Stimulated activated CD4-positive, alpha-beta T cell treated with anti-CD3 and anti-CD28 coated beads, Interleukin-12 subunit alpha, Interleukin-12 subunit beta, amount 100 ng/mL, for 24 hours (primary cell): ENCODE data around the gene SIPA1.
"Not testable (repeated sequence)": the region's sequence is repeated elsewhere in the genome, so short reads cannot be mapped to it uniquely, and the experiment has no call there.

Experiments used
- DNase-seq, 2 experiments: peaks; one replicate each; pipeline ENCODE4 v3.0.0-alpha.2; 2020; ENCODE audit warnings: low read depth in 2 of 2

SIPA1 gene

DNA sequence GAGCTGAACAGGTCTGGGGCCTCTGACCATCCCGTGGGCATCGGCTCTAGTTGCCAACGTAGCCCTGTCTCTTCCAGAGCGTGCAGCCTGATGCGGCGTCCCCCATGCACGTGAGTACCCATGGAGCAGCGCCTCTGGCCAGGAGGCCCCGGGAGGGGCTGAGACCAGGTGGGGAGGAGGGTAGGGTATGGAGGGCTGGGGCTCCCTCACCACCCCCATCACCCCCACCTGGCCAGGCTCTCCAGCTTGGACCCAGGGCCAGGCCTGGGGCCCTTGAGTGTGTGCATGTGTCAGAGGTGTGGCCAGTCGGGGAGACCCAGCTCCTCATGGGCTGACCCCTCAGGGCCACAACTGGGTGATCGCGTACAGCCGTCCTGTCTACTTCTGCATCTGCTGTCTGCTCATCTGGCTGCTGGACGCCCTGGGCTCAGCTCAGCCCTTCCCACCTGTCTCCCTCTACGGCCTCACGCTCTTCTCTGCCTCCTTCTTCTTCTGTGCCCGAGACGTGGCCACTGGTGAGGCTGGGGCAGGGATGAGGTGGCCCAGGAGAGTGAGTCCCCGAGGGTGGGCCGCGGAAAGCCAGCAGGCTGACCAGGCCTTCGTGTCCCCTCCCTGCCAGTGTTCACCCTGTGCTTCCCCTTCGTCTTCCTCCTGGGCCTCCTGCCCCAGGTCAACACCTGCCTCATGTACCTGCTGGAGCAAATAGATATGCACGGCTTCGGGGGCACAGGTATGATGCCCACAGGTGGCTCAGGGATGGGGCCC, 13.9 kb upstream of the SIPA1 start:
- no peak for DNase-seq

DNA sequence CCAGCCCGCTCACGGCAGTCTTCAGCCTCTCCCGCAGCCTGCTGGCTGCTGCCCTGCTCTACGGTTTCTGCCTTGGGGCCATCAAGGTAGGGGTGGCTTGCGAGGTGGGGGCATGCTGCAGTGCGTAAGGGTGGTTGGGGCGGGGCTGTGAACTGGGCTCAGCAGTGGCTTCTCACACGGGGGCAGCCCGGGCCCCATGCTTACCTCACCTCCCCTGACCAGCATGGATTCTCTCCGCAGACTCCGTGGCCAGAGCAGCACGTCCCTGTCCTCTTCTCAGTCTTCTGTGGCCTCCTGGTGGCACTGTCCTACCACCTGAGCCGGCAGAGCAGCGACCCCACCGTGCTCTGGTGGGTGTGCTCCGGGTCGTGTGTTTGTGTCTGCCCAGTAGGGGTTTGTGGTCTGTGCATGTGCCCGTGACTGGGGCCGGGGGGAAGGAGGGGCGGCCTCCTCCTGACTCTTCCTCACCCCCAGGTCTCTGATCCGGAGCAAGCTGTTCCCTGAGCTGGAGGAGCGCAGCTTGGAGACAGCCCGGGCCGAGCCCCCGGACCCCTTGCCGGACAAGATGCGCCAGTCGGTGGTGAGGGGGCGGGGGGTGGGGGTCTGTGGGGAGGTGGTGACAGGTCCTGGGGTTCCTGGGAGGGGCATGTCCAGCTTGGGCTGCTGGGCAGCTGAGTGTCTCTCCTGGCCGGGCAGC, 12.8 kb upstream of the SIPA1 start:
- no peak for DNase-seq

DNA sequence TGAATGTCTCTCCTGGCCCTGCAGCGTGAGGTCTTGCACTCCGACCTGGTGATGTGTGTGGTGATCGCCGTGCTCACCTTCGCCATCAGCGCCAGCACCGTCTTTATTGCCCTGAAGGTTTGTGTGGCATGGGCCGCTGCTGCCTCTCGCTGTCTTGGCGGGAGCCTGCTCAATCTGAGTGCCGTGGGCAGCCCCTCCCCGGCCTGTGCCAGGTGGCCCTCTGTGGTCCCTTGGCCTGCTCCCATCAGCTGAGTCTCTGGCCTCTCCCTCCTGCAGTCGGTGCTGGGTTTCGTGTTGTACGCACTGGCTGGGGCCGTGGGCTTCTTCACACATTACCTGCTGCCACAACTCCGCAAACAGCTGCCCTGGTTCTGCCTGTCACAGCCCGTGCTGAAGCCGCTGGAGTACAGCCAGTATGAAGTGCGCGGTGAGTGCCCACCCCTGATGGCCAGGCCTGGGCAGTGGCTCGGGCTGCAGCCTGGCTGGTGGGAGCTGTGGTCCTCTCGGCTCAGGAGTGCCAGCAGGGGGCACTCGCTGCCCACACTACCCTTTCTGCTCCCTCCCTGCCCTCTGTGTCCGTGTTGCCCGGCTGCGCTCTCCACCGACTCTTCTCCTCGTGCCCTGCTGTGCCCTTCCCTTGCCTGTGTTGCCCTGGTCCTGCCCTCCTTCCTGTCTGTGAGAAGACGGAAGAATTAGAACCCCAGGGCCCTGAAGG, 12.1 kb upstream of the SIPA1 start:
- DNase-seq = no peak

DNA sequence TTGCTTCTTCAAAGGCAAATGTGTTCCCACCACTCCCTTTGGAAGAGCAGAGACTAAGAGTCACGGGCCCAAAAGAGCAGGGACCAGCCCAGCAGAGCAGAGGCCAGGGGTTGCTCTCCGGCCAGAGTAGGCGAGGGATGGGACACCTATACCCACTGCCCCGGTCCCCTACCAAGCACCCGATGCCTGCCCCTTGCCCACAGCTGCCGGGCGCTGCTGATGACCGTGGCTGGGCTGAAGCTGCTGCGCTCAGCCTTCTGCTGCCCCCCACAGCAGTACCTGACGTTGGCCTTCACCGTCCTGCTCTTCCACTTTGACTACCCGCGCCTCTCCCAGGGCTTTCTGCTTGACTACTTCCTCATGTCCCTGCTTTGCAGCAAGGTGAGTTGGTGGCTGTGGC, 10.7 kb upstream of the SIPA1 start:
- no peak for DNase-seq

DNA sequence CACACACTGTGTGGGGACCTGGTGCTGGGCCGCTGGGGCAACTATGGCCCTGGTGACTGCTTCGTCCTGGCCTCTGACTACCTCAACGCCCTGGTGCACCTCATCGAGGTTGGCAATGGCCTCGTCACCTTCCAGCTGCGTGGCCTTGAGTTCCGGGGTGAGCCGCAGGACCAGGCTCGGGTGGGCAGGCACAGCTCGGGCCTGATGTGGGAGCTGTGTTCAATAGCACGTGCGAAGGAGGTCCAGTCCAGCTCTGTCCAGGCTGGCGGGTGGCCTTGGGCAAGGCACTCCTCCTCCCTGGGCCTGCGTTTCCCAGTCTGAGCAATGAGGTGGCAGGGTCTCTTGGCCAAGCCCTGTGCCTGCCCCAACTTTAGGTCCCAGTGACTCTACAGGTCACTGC, 8.3 kb upstream of the SIPA1 start:
- no peak for DNase-seq

DNA sequence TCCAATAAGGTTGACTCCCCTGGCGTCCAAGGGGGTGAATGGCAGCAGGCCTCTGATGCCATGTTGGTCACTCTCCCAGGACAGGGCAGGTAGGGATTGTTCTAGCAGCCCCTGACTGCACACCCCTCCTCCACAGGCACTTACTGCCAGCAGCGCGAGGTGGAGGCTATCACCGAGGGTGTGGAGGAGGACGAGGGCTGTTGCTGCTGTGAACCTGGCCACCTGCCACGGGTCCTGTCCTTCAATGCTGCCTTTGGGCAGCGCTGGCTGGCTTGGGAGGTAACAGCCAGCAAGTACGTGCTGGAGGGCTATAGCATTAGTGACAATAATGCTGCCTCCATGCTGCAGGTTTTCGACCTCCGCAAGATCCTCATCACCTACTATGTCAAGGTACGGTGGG, 7.7 kb upstream of the SIPA1 start:
- no peak for DNase-seq

DNA sequence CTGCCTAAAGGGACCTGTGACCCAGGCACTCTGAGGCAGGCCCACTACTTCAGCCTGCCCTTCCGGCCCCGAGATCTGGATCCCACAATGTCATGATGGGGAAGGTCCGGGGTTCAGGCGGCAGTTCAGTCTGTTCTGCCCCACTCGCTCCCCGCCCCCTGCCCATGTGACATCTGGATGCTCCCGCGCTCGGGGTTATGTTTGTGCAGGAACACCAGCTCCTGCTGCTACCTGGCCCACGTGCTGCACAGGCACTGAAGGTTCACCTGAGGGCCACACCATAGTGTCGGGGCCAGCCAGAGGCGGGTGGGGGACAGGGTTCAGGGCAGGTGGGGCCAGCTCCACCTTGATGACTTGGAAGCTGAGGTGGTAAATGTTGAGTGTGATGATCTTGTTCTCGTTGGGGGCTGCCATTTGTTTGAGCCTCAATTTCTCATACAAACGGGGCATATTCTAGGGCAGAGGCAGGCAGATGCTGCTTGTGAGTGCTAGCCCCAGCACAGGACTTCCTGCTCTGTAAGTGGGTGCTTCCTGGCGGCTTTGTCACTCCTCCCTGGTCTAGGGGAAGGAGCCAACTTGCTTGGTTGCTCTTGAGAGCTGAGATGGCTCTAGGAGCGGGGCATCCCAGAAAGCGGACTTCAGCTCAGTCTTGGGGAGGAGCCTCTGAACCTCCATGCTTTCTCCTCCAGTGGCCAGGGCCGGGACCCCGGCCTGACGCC, 4.4 kb upstream of the SIPA1 start:
- no peak for DNase-seq

DNA sequence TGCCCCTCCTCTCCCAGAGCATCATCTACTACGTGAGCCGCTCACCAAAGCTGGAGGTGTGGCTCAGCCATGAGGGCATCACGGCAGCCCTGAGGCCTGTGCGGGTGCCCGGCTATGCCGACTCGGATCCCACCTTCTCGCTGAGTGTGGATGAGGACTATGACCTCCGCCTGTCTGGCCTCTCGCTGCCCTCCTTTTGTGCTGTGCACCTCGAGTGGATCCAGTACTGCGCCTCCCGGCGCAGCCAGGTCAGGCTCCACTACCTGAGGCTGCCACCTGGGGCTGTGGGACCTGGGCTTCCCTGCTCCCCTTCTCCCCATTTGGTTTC, 3.8 kb upstream of the SIPA1 start:
- DNase-seq = no peak

- no peak for DNase-seq
These were observed 3.5 kb upstream of the SIPA1 start for GRCh38 chr11:65634440-65634839.

- DNase-seq = no peak
These were observed 2.8 kb upstream of the SIPA1 start for GRCh38 chr11:65634905-65635731.

GRCh38 chr11:65636108-65637031, 1.5 kb upstream of the SIPA1 start:
- DNase-seq = no peak

DNA sequence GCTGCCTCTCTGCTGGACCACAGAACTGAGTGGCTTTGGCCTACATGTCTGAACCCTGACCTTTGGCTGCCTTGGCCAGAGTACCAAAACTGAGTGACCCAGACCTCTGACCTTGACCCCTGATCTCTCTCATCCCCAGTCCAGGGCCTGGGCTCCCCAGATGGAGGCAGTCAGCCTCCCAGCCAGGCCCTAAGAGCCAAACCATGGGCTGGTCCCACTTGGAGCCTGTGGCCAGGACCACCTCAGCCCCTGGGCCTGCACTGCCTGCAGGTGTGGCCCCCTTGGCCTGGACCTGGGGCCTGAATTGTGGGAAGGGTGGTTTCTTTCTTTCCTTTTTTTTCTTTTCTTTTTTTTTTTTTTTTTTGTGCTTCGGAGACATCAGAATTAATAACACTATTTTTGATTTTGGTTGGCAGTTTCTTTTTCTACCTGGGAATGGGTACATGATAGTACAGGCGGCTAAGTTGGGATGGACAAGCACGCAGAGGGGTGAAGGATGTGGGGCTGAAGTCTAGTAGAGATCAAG, 806 bp upstream of the SIPA1 start:
- DNase-seq = no peak

GRCh38 chr11:65639228-65639597, 1.3 kb downstream of the SIPA1 start:
- DNase-seq = not testable (repeated sequence)

DNA sequence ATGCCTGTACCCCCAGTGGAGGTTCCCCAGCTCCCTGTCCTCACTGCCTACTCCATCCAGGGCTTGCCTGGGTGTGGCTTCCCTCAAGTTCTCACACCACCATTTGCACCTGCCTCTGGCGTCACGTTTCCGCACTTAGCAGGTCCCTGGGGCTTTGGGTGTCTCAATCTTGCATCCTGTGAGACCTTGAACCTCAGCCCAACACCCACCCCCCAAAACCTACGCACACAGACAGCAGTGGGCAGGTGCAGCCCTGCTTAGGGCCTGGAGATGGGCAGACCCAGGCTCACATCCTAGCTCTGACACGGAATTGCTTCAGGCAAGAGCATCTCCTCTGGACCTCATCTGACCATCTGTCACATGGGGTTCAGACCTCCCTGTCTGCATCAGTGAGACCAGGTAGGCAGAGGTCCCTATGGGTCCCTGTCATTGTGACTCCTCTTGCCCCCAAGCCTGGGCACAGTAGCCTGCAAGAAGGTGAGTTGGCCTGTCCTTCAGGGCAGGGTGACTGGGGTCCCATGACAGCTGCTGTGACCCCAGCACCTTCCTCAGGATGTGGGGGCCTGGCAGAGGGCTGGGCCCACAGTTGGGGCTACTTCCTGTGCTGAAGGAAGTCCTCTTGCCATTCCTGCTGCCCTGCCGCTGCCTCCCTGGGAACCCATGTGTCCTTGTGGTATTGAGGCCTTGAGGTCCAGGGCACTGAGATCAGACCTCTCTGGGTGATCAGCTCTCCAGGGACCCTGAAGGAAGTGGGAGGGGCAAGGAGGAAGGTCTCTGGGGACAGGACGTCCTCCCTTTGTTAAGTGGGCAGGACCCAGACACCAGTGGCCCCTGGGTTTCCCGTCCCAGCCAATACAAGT, 2.0 kb downstream of the SIPA1 start:
- DNase-seq = peak in 1 of 2 experiments; percentile 32

- DNase-seq = no peak
These were observed 2.8 kb downstream of the SIPA1 start for GRCh38 chr11:65640483-65641296.

DNA sequence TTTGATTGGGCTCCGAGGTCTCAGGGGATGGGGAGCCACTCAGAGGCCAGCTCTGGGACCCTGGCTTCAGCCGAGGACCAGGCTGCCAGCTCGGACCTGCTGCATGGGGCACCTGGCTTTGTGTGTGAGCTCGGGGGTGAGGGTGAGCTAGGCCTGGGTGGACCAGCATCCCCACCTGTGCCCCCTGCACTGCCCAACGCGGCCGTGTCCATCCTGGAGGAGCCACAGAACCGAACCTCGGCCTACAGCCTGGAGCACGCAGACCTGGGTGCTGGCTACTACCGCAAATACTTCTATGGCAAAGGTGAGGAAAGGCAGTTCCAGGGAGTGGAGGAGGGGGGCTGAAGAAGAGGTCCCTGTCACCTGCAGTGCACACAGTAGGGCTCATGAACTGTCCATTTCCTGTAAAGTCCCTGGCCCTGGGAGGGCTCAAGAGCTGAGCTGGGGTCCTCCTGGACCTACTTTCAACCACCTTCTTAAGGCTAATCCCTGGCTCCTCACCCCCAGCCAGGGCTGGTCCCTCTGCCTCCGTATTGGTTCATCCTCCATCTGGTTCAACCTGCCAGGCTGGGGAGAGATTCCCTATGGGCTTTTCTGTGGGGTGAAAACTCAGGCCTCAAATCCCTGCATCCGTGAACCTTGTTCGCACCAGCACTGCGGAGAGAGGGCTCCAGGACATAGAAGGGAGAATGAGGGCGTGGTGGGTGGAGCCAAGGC, 3.6 kb downstream of the SIPA1 start:
- no peak for DNase-seq

GRCh38 chr11:65642014-65642671, 4.2 kb downstream of the SIPA1 start:
- no peak for DNase-seq
